PC-3 (cell line): ENCODE data around the gene ITGAE.

Source experiments
- EZH2 ChIP-seq: fragments of 300-600 bp; sonication (generic); IDR thresholded peaks from one replicate; pipeline ENCODE4 v1.6.1; 2017; ENCODE audit warnings: antibody characterized with exemption, mild to moderate bottlenecking, low read length; ENCODE audit not compliant: unreplicated experiment
- TF ChIP-seq, protein P1 (sequence below): fragments of 300-600 bp; sonication (generic); conservative IDR thresholded peaks from 2 replicates; pipeline ENCODE4 v1.5.1; 2017; ENCODE audit warnings: antibody characterized with exemption, low read depth, mild to moderate bottlenecking, low read length

GRCh38 chr17:3708366-3708765 lies 92.6 kb downstream of the ITGAE start:
- TF ChIP-seq, protein P1, sequence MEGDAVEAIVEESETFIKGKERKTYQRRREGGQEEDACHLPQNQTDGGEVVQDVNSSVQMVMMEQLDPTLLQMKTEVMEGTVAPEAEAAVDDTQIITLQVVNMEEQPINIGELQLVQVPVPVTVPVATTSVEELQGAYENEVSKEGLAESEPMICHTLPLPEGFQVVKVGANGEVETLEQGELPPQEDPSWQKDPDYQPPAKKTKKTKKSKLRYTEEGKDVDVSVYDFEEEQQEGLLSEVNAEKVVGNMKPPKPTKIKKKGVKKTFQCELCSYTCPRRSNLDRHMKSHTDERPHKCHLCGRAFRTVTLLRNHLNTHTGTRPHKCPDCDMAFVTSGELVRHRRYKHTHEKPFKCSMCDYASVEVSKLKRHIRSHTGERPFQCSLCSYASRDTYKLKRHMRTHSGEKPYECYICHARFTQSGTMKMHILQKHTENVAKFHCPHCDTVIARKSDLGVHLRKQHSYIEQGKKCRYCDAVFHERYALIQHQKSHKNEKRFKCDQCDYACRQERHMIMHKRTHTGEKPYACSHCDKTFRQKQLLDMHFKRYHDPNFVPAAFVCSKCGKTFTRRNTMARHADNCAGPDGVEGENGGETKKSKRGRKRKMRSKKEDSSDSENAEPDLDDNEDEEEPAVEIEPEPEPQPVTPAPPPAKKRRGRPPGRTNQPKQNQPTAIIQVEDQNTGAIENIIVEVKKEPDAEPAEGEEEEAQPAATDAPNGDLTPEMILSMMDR, result no peak
- TF ChIP-seq EZH2, result no peak
